SIG-M5 (cell line): ENCODE data around the gene POLK.
"Not testable (repeated sequence)": the region's sequence is repeated elsewhere in the genome, so short reads cannot be mapped to it uniquely, and the experiment has no call there.

ENCODE experiments used
- DNase-seq: peaks from one replicate; lab custom pipeline; 2025; lab: John Stamatoyannopoulos, UW

The POLK gene

GRCh38 chr5:75610859-75611310, 99.2 kb downstream of the POLK start:
- DNase-seq: not testable (repeated sequence)

GRCh38 chr5:75611311-75612225, 99.9 kb downstream of the POLK start, which contains the start of gene ANKDD1B:
Gene ANKDD1B, plus strand, starts transcription at chr5:75611453. Its CDS starts 182 bp downstream, at chr5:75611635.
- DNase-seq: no peak

GRCh38 chr5:75612226-75612569, 100.5 kb downstream of the POLK start:
- no peak for DNase-seq

GRCh38 chr5:75612901-75613300, 101.2 kb downstream of the POLK start:
- no peak for DNase-seq

- DNase-seq: no peak
Observed at GRCh38 chr5:75614176-75614575, 102.5 kb downstream of the POLK start.

GRCh38 chr5:75616371-75616881, 104.7 kb downstream of the POLK start:
- DNase-seq: no peak

GRCh38 chr5:75616971-75617621, 105.4 kb downstream of the POLK start:
- DNase-seq: no peak

- no peak for DNase-seq
Observed at GRCh38 chr5:75617736-75618352, 106.2 kb downstream of the POLK start.

GRCh38 chr5:75620184-75620959, 108.7 kb downstream of the POLK start:
- no peak for DNase-seq

GRCh38 chr5:75622564-75622963, 110.9 kb downstream of the POLK start:
- DNase-seq: no peak

GRCh38 chr5:75623846-75624245, 112.2 kb downstream of the POLK start:
- DNase-seq: no peak

GRCh38 chr5:75626959-75627358, 115.3 kb downstream of the POLK start:
- no peak for DNase-seq

GRCh38 chr5:75627801-75628200, 116.1 kb downstream of the POLK start:
- no peak for DNase-seq

GRCh38 chr5:75630875-75631274, 119.2 kb downstream of the POLK start:
- DNase-seq: no peak

GRCh38 chr5:75632321-75632720, 120.6 kb downstream of the POLK start:
- no peak for DNase-seq

GRCh38 chr5:75637949-75638348, 126.3 kb downstream of the POLK start:
- no peak for DNase-seq

- DNase-seq: no peak
Observed at GRCh38 chr5:75639535-75640311, 128.0 kb downstream of the POLK start.

- no peak for DNase-seq
Observed at GRCh38 chr5:75640395-75640794, 128.7 kb downstream of the POLK start.

- DNase-seq: no peak
Observed at GRCh38 chr5:75640826-75641225, 129.1 kb downstream of the POLK start.

- no peak for DNase-seq
Observed at GRCh38 chr5:75648712-75649111, 137.0 kb downstream of the POLK start.
